RWPE1 (cell line): ENCODE data around the gene PANK4.

Experiments used
- CTCF ChIA-PET: fragments of 350-600 bp; sonication (Branson Sonifier 250); formaldehyde crosslinking; extraction: SDS; loops from one replicate; lab custom pipeline; 2021; lab: Yijun Ruan, JAX
- POLR2A ChIA-PET: fragments of 400-600 bp; formaldehyde crosslinking; extraction: SDS; loops from one replicate; lab custom pipeline; 2020; ENCODE audit warnings: antibody characterized with exemption; ENCODE audit not compliant: low non-redundant PET; lab: Yijun Ruan, JAX
- DNase-seq: peaks from one replicate; pipeline ENCODE4 v3.0.0; 2012; ENCODE audit warnings: low spot score
- H3K27ac ChIP-seq: fragments of 450-650 bp; 2 replicates; pipeline ENCODE4 v1.5.1; 2017
- TF ChIP-seq, protein P1 (sequence below): fragments of 450-650 bp; conservative IDR thresholded peaks from 2 replicates; pipeline ENCODE4 v1.5.1; 2017; ENCODE audit warnings: low read depth, mild to moderate bottlenecking

The PANK4 gene

DNA sequence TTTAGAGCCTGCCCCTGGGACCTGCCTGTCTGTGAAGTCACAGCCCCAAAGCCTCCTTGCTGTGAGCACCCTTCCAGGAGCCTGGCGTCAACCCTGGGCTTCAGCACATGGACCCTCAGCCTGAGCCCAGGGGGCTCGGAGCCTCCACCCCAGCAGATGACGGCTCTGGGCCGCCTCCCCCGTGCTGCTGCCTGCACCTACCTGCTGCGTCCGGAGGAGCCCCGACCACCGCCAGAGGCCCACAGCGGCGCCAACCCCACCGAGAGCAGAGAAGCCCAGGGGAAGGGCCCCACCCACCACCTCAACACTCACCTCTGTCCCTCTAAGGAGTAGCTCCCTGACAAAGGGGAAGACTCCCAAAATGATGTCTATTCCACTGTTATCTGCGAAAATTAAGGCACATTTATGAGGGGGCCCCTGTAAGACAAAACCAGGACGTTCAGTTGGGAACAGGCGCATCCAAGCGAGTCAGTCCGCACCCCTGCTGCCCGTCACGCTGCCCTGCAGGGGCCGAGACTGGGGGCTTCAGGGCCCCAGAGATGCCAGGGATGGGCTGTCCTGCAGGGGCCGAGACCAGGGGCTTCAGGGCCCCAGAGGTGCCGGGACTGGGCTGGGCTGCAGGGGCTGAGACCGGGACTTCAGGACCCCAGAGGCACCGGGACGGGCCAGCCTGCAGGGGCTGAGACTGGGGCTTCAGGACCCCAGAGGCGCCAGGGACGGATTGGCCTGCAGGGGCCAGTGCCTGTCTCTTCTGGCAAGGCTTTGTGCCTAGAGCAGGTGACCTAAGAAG lies 15.8 kb downstream of the PANK4 start:
- ChIA-PET POLR2A (no interaction called here), CTCF (interaction anchor here (0.6 to 1.0 kb wide), 2 partner anchors 15 to 25 kb away, joined by 4 read pairs; no protein-coding TSS in a partner anchor)
- TF ChIP-seq, protein P1, sequence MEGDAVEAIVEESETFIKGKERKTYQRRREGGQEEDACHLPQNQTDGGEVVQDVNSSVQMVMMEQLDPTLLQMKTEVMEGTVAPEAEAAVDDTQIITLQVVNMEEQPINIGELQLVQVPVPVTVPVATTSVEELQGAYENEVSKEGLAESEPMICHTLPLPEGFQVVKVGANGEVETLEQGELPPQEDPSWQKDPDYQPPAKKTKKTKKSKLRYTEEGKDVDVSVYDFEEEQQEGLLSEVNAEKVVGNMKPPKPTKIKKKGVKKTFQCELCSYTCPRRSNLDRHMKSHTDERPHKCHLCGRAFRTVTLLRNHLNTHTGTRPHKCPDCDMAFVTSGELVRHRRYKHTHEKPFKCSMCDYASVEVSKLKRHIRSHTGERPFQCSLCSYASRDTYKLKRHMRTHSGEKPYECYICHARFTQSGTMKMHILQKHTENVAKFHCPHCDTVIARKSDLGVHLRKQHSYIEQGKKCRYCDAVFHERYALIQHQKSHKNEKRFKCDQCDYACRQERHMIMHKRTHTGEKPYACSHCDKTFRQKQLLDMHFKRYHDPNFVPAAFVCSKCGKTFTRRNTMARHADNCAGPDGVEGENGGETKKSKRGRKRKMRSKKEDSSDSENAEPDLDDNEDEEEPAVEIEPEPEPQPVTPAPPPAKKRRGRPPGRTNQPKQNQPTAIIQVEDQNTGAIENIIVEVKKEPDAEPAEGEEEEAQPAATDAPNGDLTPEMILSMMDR, result no peak
- H3K27ac ChIP-seq, result peak overlapping the region; percentile 15
- DNase-seq, result no peak

DNA sequence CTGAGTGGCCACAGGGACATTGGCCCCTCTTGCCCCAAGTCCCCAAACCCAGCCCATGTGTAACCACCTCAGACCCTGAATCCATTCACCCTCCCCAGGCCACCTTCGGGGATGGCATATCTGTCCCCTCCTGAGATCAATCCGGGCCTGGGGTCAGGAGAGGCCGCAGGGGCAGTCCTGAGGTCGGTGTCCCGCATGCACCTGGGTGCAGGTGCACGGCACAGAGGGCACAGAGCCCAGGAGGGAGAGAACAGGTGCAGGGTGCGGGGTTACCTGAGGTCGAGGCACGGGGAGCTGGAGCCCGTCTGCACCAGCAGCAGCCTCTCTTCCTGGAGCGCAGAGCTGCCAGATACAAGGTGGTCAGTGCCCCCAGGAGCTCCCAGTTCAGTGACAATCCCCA lies 16.8 kb downstream of the PANK4 start:
- TF ChIP-seq, protein P1, result no peak
- DNase-seq, result no peak
- peak overlapping the region; percentile 71 for H3K27ac ChIP-seq
- ChIA-PET CTCF (interaction anchor here (0.6 to 1.0 kb wide), 2 partner anchors 16 to 26 kb away, joined by 4 read pairs; no protein-coding TSS in a partner anchor), POLR2A (no interaction called here)

DNA sequence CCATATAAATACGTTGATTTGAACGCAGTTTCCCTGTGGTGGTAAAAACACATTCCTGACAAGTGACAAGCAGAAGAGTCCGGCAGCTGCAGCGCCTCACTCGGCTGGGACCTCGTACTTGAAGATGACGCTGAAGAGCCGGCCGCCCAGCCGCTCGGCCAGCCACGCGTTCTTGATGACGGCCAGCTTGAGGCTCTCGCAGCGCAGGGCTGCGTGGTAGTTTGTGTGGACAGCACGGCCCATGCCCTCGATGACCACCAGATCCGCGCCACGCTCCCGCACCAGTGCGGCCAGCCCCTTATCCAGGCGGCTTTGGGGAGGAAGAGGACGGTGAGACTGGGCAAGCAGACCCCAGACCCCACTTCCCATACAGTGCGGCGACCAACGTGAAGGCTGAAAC lies 17.6 kb downstream of the PANK4 start:
- ChIA-PET CTCF (no interaction called here), POLR2A (no interaction called here)

DNA sequence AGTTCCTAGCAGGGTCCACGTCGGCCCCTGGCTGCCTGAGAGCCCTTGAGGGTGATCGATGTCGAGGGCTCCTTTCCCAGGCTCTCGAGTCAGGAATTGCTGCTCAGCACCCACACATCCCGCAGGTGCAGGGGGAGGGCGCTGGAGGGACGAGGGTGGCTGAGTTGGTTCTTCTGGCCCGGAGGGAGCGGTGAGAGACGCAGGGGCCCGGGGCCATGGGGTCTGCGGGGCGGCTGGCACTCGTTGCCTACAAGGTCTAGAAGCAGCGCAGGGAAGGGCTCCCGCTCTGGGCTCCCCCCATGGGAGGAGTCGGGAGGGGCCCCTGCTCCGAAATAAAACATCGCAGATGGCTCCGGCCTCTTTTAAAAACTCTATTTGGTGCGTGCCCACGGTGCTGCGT lies 18.2 kb downstream of the PANK4 start:
- DNase-seq, result no peak
- H3K27ac ChIP-seq, result peak overlapping the region; percentile 71
- CTCF ChIA-PET, result no interaction called here
- TF ChIP-seq, protein P1, result no peak
- POLR2A ChIA-PET, result no interaction called here

More for the DNA sequence above, 17.6 kb downstream of the PANK4 start:
- no peak for DNase-seq
- H3K27ac ChIP-seq, result peak overlapping the region; percentile 71
- TF ChIP-seq, protein P1, result no peak

DNA sequence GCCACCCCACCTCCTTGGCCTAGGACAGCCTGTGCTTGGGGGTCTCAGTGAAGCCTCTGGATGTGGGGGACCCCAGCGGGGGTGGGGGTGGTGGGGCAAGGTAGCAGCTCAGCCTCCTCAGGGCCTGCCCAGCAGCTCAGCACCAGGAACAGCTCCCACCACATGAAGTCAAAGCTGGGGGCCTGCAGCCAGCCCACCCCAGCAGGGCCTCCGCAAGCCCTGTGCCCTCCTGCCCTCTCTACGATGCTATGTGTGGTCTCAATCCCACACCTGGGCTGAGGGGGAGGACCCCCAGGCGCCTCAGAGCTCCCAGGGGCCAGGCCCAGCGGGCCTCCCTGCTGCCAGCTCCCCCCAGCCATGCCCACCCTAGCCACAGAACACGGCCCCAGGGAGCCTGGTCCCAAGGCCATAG lies 18.6 kb downstream of the PANK4 start:
- peak overlapping the region; percentile 71 for H3K27ac ChIP-seq
- POLR2A ChIA-PET, result interaction anchor here (0.6 kb wide), 1 partner anchor 111 kb away, joined by 5 read pairs; no protein-coding TSS in a partner anchor
- TF ChIP-seq, protein P1, result no peak
- no peak for DNase-seq
- CTCF ChIA-PET, result no interaction called here

DNA sequence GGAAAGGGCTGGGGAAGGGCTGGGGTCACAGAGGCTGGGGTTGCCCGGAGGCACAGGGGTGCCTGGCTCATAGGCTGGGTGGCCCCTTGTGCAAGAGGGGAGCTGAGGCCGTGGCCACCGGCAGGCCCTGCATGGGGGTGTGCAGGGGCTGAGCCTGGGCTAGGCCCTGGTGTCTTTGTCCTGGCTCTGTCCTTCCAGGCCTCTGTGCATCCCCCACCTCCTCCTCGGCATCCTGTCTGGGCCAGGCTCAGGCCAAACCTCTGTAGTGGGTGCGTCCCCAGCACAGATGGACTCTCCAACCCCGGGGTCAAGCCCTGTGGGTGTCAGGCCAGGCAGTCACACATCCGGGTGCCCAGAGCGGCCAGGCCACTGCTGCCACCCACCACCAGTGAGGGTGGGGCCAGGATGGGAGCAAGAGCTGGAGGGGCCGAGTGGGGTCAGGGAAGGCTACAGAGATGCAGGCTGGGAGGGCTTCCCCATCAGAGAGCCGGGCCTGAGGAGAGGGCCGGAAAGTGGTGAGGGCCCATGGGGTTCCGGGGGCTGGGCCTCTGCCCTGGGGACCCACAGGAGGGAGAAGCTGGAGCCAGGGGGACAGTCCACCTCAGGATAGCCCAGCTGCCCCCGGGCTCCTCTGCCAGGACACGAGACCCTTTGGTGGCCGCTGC lies 19.4 kb downstream of the PANK4 start:
- TF ChIP-seq, protein P1, result no peak
- CTCF ChIA-PET, result interaction anchor here (1.0 kb wide), 1 partner anchor 8 kb away, joined by 3 read pairs; no protein-coding TSS in a partner anchor
- H3K27ac ChIP-seq, result peak overlapping the region; percentile 71
- POLR2A ChIA-PET, result interaction anchor here (0.6 kb wide), 1 partner anchor 111 kb away, joined by 5 read pairs; no protein-coding TSS in a partner anchor
- DNase-seq, result no peak
